Fibroblast of mammary gland (primary cell): ENCODE data around the gene FAM177B.
A peak's percentile ranks its signal among the peaks of the same experiment; 100 is the strongest.

Experiments
- DNase-seq: peaks from one replicate; pipeline ENCODE4 v3.0.0-alpha.2; 2010; ENCODE audit warnings: low read depth
- H3K4me3 ChIP-seq: 2 replicates; pipeline ENCODE4 v1.5.1; 2011; ENCODE audit warnings: low read depth, mild to moderate bottlenecking, low read length, moderate library complexity; ENCODE audit not compliant: control insufficient read depth
- TF ChIP-seq, protein P1 (sequence below): conservative IDR thresholded peaks from 2 replicates; pipeline ENCODE4 v1.5.1; 2011; ENCODE audit warnings: low read depth, low read length, inconsistent platforms; ENCODE audit not compliant: control insufficient read depth, insufficient read depth

Gene FAM177B

GRCh38 chr1:222713091-222713961 is 23.7 kb upstream of the FAM177B start:
- peak overlapping the region; percentile 69 for H3K4me3 ChIP-seq
- peak; percentile 92 for DNase-seq
- TF ChIP-seq, protein P1, sequence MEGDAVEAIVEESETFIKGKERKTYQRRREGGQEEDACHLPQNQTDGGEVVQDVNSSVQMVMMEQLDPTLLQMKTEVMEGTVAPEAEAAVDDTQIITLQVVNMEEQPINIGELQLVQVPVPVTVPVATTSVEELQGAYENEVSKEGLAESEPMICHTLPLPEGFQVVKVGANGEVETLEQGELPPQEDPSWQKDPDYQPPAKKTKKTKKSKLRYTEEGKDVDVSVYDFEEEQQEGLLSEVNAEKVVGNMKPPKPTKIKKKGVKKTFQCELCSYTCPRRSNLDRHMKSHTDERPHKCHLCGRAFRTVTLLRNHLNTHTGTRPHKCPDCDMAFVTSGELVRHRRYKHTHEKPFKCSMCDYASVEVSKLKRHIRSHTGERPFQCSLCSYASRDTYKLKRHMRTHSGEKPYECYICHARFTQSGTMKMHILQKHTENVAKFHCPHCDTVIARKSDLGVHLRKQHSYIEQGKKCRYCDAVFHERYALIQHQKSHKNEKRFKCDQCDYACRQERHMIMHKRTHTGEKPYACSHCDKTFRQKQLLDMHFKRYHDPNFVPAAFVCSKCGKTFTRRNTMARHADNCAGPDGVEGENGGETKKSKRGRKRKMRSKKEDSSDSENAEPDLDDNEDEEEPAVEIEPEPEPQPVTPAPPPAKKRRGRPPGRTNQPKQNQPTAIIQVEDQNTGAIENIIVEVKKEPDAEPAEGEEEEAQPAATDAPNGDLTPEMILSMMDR: no peak

DNA sequence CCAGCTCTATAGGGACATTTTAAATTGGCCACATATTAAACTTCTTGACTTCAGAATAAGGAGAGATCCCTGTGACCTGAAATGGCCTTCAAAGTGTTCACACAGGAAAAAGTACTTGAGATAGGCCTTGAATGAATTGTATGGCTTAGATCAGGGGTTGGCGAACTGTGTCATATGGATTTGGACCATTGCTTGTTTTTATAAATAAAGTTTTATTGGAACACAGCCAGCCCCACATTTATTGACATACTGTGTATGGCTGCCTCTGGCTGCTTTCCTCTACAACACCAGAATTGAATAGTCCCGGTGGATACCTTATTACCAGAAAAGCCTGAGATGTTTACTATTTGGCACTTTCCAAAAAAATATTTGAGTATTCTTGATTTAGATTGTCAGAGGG is 20.6 kb upstream of the FAM177B start:
- H3K4me3 ChIP-seq: no peak overlapping the region
- TF ChIP-seq, protein P1: no peak
- DNase-seq: no peak

DNA sequence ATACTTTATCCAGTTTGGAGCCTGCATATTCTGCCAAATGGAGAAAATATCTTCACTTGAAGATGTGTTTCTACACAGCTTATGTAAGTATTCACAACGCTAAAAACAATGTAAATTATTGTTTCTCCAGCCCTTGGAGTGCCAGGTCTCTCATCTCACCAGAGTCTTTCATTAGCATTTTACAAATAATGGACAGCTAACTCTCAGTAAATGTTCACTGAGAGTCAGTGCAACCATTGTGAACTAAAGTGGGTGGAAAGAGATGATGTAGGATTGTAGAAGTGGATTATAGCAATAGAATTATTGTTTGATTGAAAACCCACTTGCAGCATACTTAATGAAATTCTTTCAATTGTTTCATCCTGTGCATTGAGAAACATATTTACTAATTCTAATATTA is 8.3 kb upstream of the FAM177B start:
- no peak for DNase-seq
- TF ChIP-seq, protein P1: no peak
- H3K4me3 ChIP-seq: no peak overlapping the region

DNA sequence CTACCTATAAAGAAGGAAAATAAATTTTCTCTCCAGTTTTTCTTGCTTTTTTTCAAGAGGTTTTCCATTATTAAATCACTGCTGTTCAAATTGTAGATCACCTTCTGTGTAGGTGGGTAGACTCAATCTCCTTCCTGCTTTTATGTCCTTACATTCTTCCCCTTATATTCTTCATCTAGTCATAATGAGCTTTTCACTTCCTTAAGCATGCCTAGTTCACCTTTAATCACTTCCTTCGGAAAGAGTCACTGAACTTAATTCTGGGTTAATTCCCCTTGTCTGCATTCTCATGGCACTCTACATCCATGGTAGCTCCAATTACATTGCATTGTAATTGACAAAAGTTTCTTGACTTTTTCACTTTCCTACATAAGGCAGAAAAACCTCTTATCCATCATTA is 6.1 kb upstream of the FAM177B start:
- DNase-seq: no peak
- TF ChIP-seq, protein P1: no peak
- no peak overlapping the region for H3K4me3 ChIP-seq

- TF ChIP-seq, protein P1: no peak
- no peak overlapping the region for H3K4me3 ChIP-seq
- DNase-seq: no peak
Measured at GRCh38 chr1:222732216-222733159, 4.5 kb upstream of the FAM177B start.

DNA sequence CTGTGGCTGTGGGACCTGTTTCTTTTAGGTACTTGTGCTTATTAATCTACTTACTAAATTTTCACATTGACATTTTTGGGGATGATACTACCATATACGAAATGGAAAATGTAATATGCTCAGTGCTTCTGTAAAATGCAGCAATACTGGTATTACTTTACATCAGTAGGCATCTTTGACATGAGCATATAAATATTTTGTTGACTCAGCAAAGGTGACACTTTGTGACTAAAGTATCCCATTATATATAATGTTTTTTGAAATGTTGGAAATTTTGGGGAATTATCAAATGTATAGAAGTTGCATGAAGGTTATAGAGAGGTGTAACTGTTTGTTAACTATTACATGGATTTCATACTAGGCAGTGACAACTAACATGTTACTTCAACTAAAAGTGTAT is 2.3 kb upstream of the FAM177B start:
- TF ChIP-seq, protein P1: no peak
- DNase-seq: no peak
- H3K4me3 ChIP-seq: no peak overlapping the region
